ENCODE results near the gene DDX25. TPM values are rescaled to one million over a fixed set of nuclear protein-coding genes. Genes with fewer than 3 reads are reported as not detected.

DDX25 gene
- total RNA-seq, 2 donors from 2014 or later: 9.5 TPM; not detected in 1

GRCh38 chr11:125955856-125956255 lies 51.5 kb downstream of the DDX25 start:
- WGBS: 91% methylated on average over 2 of the region's 2 CpGs
- DNase-seq (ENCODE audit: low spot score): no peak
- Histone ChIP-seq H3K4me1 (replicated peaks) (peaks cover 17% of the 10 kb centered on the region), H3K27me3 (replicated peaks; ENCODE audit: insufficient read depth) (no peaks in the 10 kb centered on the region), H3K36me3 (no peaks in the 10 kb centered on the region), H3K9me3 (no peaks in the 10 kb centered on the region), H3K4me3 (no peak overlapping the region), H3K27ac (no peak overlapping the region)
- intact Hi-C loops (cut with DNase I): loop anchor here (10.0 kb wide), 1 partner anchor 59 kb away; no protein-coding TSS in a partner anchor
- TF ChIP-seq, protein P1, sequence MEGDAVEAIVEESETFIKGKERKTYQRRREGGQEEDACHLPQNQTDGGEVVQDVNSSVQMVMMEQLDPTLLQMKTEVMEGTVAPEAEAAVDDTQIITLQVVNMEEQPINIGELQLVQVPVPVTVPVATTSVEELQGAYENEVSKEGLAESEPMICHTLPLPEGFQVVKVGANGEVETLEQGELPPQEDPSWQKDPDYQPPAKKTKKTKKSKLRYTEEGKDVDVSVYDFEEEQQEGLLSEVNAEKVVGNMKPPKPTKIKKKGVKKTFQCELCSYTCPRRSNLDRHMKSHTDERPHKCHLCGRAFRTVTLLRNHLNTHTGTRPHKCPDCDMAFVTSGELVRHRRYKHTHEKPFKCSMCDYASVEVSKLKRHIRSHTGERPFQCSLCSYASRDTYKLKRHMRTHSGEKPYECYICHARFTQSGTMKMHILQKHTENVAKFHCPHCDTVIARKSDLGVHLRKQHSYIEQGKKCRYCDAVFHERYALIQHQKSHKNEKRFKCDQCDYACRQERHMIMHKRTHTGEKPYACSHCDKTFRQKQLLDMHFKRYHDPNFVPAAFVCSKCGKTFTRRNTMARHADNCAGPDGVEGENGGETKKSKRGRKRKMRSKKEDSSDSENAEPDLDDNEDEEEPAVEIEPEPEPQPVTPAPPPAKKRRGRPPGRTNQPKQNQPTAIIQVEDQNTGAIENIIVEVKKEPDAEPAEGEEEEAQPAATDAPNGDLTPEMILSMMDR (IDR thresholded peaks at IDR 0.05): no peak
- TF ChIP-seq POLR2A (IDR thresholded peaks at IDR 0.05) (no peak), POLR2AphosphoS5 (IDR thresholded peaks at IDR 0.05) (no peak)

DNA sequence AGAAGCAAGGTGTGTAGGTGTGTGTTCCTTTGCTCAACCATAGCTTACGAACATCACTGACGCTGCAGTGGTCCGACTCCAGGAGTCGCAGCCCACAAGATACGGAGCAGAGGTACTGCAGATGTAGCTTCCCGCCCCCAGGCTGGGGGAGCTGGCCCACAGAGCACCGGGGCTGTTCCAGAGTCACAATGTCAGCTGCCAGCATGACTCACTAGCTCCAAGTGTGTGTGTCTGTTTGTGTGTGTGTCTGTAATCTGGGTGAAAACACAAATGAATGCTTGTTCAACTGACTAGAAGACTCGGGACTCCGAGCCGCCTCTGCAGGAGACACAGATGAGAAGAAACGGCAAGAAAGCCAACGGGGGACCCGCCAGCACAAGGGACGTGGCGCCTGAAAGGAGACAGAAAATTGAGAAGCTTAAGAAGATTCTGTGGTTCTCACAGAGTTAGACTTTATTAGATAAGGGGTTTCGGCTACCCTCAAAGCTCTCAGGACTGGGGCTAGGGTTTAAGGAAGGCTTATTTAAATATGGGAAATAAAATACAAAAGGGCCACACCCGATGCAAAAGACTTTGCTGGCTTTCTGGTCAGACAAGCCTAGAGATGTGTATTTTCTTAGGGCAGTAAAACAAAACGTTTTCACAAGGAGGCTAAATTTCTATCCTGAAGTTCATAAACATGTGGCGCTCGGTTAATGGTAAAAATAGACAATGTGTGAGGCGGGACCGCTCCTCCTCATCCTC lies 52.3 kb downstream of the DDX25 start:
- WGBS: 75% methylated on average over 22 of the region's 22 CpGs
- TF ChIP-seq, protein P1 (IDR thresholded peaks at IDR 0.05): no peak
- no peak for TF ChIP-seq POLR2A (IDR thresholded peaks at IDR 0.05)
- no peak for TF ChIP-seq POLR2AphosphoS5 (IDR thresholded peaks at IDR 0.05)
- H3K4me1 ChIP-seq (replicated peaks): peaks cover 12% of the 10 kb centered on the region
- no peaks in the 10 kb centered on the region for H3K36me3 ChIP-seq
- no peak for DNase-seq (ENCODE audit: low spot score)
- no peaks in the 10 kb centered on the region for H3K27me3 ChIP-seq (replicated peaks; ENCODE audit: insufficient read depth)
- H3K27ac ChIP-seq: no peak overlapping the region
- intact Hi-C loops (cut with DNase I): loop anchor here (10.0 kb wide), 1 partner anchor 58 kb away; no protein-coding TSS in a partner anchor
- no peaks in the 10 kb centered on the region for H3K9me3 ChIP-seq
- H3K4me3 ChIP-seq: no peak overlapping the region

DNA sequence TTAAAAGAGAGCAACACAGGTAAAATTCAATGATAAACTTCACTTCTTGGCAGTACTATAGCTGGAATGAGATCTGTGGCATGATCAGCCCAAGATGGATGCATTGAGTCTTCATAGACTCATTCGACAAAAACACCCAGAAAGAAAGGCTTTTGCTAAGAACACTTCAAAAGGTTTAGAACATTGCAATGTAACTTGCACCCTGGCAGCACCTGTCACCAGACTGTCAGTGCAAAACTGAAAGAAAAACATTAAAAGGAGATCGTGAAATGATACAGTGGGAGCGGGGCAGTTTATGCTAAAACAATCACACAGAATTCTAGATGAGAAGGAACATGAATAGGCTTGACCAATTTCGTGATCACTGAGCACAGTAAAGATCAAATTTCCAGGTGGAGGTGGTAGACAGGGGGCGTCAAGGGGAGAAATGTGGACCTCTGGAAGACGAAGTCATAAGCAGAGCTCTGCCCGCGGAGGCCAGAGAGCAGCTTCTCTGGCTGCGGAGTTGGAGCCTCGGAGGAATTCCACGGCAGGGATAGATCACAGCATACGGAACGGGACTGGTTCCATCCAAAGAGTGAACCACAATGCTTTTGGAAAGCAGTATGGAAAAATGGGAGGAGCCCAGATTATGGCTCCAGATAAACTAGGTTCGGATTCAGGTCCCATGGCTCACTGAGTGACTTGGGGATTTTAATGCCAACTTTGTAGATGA lies 53.5 kb downstream of the DDX25 start:
- Histone ChIP-seq H3K4me3 (peak overlapping the region in 1 of 2 donors; percentile 7), H3K9me3 (no peaks in the 10 kb centered on the region), H3K27ac (no peak overlapping the region), H3K36me3 (no peaks in the 10 kb centered on the region), H3K4me1 (replicated peaks) (peaks cover 5% of the 10 kb centered on the region), H3K27me3 (replicated peaks; ENCODE audit: insufficient read depth) (no peaks in the 10 kb centered on the region)
- 54% methylated on average over 14 of the region's 14 CpGs for WGBS
- no peak for DNase-seq (ENCODE audit: low spot score)
- TF ChIP-seq, protein P1 (IDR thresholded peaks at IDR 0.05): no peak
- TF ChIP-seq POLR2AphosphoS5 (IDR thresholded peaks at IDR 0.05) (no peak), POLR2A (IDR thresholded peaks at IDR 0.05) (no peak)
- intact Hi-C loops (cut with DNase I): loop anchor here (10.0 kb wide), 1 partner anchor 57 kb away; no protein-coding TSS in a partner anchor

GRCh38 chr11:125958872-125959400 lies 54.6 kb downstream of the DDX25 start:
- no peak for TF ChIP-seq POLR2A (IDR thresholded peaks at IDR 0.05)
- TF ChIP-seq, protein P1 (IDR thresholded peaks at IDR 0.05): no peak
- TF ChIP-seq POLR2AphosphoS5 (IDR thresholded peaks at IDR 0.05): no peak
- no peaks in the 10 kb centered on the region for H3K27me3 ChIP-seq (replicated peaks; ENCODE audit: insufficient read depth)
- intact Hi-C loops (cut with DNase I): loop anchor here (10.0 kb wide), 1 partner anchor 56 kb away; no protein-coding TSS in a partner anchor
- no peak for DNase-seq (ENCODE audit: low spot score)
- WGBS: 88% methylated on average over 4 of the region's 4 CpGs
- H3K4me1 ChIP-seq (replicated peaks): no peaks in the 10 kb centered on the region
- H3K4me3 ChIP-seq: no peak overlapping the region
- H3K9me3 ChIP-seq: no peaks in the 10 kb centered on the region
- no peak overlapping the region for H3K27ac ChIP-seq
- no peaks in the 10 kb centered on the region for H3K36me3 ChIP-seq
